ENCODE measurements around the gene SCD5. TPM values are rescaled to one million over a fixed set of nuclear protein-coding genes. Genes with fewer than 3 reads are reported as not detected.

The SCD5 gene
- total and polyA plus RNA-seq, 2 experiments from 2014 or later: 0.79 to 1.6 TPM

GRCh38 chr4:82652062-82652461 is 146.5 kb downstream of the SCD5 start (continued):
- TF ChIP-seq, protein P1, sequence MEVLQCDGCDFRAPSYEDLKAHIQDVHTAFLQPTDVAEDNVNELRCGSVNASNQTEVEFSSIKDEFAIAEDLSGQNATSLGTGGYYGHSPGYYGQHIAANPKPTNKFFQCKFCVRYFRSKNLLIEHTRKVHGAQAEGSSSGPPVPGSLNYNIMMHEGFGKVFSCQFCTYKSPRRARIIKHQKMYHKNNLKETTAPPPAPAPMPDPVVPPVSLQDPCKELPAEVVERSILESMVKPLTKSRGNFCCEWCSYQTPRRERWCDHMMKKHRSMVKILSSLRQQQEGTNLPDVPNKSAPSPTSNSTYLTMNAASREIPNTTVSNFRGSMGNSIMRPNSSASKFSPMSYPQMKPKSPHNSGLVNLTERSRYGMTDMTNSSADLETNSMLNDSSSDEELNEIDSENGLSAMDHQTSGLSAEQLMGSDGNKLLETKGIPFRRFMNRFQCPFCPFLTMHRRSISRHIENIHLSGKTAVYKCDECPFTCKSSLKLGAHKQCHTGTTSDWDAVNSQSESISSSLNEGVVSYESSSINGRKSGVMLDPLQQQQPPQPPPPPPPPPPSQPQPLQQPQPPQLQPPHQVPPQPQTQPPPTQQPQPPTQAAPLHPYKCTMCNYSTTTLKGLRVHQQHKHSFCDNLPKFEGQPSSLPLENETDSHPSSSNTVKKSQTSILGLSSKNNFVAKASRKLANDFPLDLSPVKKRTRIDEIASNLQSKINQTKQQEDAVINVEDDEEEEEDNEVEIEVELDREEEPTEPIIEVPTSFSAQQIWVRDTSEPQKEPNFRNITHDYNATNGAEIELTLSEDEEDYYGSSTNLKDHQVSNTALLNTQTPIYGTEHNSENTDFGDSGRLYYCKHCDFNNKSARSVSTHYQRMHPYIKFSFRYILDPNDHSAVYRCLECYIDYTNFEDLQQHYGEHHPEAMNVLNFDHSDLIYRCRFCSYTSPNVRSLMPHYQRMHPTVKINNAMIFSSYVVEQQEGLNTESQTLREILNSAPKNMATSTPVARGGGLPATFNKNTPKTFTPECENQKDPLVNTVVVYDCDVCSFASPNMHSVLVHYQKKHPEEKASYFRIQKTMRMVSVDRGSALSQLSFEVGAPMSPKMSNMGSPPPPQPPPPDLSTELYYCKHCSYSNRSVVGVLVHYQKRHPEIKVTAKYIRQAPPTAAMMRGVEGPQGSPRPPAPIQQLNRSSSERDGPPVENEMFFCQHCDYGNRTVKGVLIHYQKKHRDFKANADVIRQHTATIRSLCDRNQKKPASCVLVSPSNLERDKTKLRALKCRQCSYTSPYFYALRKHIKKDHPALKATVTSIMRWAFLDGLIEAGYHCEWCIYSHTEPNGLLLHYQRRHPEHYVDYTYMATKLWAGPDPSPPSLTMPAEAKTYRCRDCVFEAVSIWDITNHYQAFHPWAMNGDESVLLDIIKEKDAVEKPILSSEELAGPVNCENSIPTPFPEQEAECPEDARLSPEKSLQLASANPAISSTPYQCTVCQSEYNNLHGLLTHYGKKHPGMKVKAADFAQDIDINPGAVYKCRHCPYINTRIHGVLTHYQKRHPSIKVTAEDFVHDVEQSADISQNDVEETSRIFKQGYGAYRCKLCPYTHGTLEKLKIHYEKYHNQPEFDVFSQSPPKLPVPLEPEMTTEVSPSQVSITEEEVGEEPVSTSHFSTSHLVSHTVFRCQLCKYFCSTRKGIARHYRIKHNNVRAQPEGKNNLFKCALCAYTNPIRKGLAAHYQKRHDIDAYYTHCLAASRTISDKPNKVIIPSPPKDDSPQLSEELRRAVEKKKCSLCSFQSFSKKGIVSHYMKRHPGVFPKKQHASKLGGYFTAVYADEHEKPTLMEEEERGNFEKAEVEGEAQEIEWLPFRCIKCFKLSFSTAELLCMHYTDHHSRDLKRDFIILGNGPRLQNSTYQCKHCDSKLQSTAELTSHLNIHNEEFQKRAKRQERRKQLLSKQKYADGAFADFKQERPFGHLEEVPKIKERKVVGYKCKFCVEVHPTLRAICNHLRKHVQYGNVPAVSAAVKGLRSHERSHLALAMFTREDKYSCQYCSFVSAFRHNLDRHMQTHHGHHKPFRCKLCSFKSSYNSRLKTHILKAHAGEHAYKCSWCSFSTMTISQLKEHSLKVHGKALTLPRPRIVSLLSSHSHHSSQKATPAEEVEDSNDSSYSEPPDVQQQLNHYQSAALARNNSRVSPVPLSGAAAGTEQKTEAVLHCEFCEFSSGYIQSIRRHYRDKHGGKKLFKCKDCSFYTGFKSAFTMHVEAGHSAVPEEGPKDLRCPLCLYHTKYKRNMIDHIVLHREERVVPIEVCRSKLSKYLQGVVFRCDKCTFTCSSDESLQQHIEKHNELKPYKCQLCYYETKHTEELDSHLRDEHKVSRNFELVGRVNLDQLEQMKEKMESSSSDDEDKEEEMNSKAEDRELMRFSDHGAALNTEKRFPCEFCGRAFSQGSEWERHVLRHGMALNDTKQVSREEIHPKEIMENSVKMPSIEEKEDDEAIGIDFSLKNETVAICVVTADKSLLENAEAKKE (CRISPR knock-in tag; IDR thresholded peaks at IDR 0.05): no peak

DNA sequence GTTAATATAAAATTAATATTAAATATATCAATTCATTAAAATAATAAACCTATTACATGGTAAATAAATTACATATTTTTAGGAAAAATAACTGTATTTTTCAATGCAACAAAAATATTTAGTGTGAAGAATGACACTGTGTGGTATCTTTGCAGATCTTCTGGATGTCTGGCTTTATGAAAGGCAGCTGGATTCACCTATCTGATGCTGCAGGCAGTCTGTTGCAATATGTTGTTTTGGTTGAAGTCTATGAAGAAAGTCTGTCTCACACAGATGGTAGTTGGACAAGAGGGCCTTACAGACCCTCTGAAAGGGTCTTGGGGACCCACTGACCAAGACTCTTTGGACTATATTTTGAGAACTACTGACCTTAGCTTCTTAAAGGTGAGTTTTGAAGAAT is 147.7 kb downstream of the SCD5 start:
- Histone ChIP-seq H3K9me2 (ENCODE audit: insufficient read depth) (no peaks in the 10 kb centered on the region), H3K4me2 (no peak overlapping the region), H3K27me3 (ENCODE audit: insufficient read depth) (no peaks in the 10 kb centered on the region), H3K27ac (ENCODE audit: low read depth) (no peak overlapping the region), H3F3A (replicated peaks; ENCODE audit: low read depth) (no peaks in the 10 kb centered on the region), H3K4me1 (ENCODE audit: insufficient read depth) (no peaks in the 10 kb centered on the region), H3K36me3 (ENCODE audit: insufficient read depth) (no peaks in the 10 kb centered on the region), H2AFZ (no peak overlapping the region), H3K4me3 (no peak overlapping the region), H3K79me2 (replicated peaks; ENCODE audit: insufficient read depth) (no peaks in the 10 kb centered on the region), H4K20me1 (replicated peaks; ENCODE audit: insufficient read depth) (no peaks in the 10 kb centered on the region)
- Mint-ChIP-seq H3K27me3 (ENCODE audit: insufficient read depth, low read depth, poor library complexity) (peaks cover 7% of the 10 kb centered on the region), H3K4me3 (no peak overlapping the region), H3K9me3 (no peaks in the 10 kb centered on the region), H3K27ac (no peak overlapping the region), H3K36me3 (ENCODE audit: low read depth) (no peaks in the 10 kb centered on the region), H3K4me1 (no peaks in the 10 kb centered on the region)
- DNase-seq (ENCODE audit: low spot score) (no peak), ATAC-seq (no peak)
- TF ChIP-seq, protein P2, sequence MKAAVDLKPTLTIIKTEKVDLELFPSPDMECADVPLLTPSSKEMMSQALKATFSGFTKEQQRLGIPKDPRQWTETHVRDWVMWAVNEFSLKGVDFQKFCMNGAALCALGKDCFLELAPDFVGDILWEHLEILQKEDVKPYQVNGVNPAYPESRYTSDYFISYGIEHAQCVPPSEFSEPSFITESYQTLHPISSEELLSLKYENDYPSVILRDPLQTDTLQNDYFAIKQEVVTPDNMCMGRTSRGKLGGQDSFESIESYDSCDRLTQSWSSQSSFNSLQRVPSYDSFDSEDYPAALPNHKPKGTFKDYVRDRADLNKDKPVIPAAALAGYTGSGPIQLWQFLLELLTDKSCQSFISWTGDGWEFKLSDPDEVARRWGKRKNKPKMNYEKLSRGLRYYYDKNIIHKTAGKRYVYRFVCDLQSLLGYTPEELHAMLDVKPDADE (IDR thresholded peaks at IDR 0.05): no peak
- TF ChIP-seq NANOG (IDR thresholded peaks at IDR 0.05; ENCODE audit: borderline replicate concordance): no peak
- no peak for TF ChIP-seq CREB1 (CRISPR knock-in tag; IDR thresholded peaks at IDR 0.05; ENCODE audit: low read depth)
- TF ChIP-seq POLR2AphosphoS5 (IDR thresholded peaks at IDR 0.05; ENCODE audit: low read depth): no peak
- TF ChIP-seq EZH2phosphoT487 (IDR thresholded peaks at IDR 0.05; ENCODE audit: unreplicated experiment): no peak
- TF ChIP-seq CTCF (conservative IDR thresholded peaks at IDR 0.05; ENCODE audit: low read depth in 2 of 2): no peak
- no peak for TF ChIP-seq REST (IDR thresholded peaks at IDR 0.05; ENCODE audit: unreplicated experiment)
- TF ChIP-seq JUNB (IDR thresholded peaks at IDR 0.05; ENCODE audit: unreplicated experiment): no peak
- no peak for TF ChIP-seq ZNF331 (CRISPR knock-in tag; IDR thresholded peaks at IDR 0.05; ENCODE audit: low read depth)
- no peak for TF ChIP-seq EZH2 (IDR thresholded peaks at IDR 0.05; ENCODE audit: low read depth, unreplicated experiment)

Data from GM23338 (cell line).